Stimulated activated CD8-positive, alpha-beta memory T cell treated with anti-CD3 and anti-CD28 coated beads, Interleukin-7, amount 100 ng/mL, for 48 hours (primary cell): ENCODE data around the gene CD28.
"Not testable (repeated sequence)": the region's sequence is repeated elsewhere in the genome, so short reads cannot be mapped to it uniquely, and the experiment has no call there.

Experiments used
- DNase-seq, 2 donors: peaks; one replicate each; pipeline ENCODE4 v3.0.0-alpha.2; 2020; ENCODE audit warnings: low read depth in 1 of 2; ENCODE audit errors: extremely low read depth in 1 of 2

CD28 gene

DNA sequence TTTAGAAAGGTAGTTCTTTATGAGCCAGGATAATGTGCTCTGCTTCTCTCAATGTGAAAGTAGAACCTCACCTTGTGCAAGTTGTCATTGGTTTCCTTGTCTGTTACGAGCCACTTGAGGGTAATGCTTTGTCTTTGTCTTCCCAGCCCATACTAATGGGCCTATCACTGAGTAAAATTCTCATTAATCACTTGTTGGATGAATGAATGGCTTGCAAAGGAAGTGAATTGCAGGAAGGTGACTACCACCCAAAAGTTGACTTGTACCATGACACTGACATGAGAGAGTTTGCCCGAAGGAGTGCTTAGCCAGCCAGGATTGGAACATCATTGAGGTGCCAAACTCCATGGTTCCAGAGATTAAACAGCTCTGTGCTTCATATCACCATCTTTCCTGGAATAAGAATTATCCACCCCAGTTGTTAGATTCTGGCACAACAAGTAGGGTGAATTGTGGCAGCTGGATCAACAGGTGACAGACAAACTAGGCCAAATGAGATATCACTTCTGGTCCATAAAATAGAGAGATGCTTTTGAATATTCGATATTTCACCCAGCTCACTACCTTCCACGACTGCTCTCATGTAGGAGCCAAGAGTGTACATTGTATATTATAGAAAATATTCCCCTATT lies 20.5 kb upstream of the CD28 start:
- no peak for DNase-seq

DNA sequence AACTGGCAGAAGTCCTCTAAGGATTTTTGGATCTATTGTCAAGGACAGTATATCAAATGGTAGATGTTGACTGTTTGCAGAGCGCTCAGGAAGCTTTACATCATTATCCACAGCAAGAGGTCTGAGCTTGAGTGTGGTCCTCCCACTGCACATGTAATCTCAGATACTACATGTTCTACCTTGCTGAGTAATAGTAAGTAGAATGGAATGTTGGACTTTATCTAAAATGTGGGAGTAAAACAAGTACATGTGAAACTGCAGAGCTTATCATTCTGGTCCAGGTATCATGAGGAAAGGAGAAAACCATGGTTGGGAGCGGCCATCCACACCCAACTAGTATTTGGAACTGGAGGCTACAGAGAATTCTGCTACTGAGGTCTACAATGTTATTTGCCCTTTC lies 19.3 kb upstream of the CD28 start:
- DNase-seq, result no peak

DNA sequence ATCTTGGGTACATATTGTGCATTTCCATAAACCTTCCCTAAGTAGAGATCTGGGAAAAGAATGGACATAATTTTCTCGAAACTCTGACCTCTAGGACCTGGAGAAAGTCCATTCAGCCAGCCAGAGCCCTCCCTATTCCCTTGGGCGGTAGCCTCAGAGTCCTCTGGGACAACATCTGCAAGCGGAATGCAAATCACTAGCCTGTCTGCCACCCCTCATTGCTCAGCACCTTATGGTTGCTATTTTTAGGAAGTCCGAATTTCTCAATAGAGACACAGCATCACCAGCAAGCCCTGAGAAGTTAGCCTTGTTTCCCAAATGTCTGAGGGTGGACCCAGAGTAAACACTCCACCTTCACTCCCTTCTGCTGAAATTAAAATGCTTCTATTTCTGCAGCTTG lies 17.6 kb upstream of the CD28 start:
- no peak for DNase-seq

DNA sequence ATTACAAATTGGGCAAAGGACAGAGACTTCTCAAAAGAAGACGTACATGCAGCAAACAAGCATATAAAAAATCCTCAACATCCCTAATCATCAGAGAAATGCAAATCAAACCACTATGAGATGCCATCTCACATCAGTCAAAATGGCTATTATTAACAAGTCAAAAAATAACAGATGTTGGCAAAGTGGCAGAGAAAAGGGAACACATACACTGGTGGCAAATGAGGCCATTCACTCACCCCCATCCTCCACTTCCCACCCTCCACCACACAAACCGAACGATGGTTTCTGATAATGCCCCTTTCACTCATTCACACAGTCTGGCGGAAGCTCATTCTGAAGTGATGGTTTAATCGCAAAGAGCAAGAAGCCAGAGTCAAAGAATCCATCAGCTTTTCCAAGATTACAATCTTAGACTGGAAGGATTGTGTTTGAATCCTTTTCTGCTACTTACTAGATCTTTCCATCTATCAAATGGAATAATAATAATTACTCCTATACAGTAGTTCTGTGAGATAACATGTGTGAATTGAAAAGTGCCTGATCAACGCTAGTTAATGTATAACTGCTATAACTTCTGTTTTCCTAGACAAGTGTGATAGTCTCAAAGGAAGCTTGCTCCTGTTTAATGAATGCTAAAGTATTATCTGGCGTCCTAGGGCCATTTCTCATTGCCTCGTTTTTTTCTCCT lies 16.9 kb upstream of the CD28 start:
- no peak for DNase-seq

DNA sequence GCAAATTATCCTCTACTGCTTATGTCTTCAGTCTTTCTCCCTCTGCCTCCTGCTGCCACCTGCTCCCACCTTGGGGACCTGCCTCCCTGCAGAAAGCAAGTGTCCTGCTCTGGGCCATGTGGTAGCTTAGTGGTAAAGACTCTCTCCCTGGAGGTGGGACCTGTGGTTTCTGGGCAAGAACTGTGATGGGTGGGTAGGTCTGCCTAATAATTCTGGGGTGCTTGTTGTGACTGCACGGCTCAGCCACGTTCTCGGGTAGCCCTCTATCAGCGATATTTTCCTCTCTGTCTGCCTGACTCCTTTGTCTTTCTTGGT lies 16.4 kb upstream of the CD28 start:
- DNase-seq, result no peak

DNA sequence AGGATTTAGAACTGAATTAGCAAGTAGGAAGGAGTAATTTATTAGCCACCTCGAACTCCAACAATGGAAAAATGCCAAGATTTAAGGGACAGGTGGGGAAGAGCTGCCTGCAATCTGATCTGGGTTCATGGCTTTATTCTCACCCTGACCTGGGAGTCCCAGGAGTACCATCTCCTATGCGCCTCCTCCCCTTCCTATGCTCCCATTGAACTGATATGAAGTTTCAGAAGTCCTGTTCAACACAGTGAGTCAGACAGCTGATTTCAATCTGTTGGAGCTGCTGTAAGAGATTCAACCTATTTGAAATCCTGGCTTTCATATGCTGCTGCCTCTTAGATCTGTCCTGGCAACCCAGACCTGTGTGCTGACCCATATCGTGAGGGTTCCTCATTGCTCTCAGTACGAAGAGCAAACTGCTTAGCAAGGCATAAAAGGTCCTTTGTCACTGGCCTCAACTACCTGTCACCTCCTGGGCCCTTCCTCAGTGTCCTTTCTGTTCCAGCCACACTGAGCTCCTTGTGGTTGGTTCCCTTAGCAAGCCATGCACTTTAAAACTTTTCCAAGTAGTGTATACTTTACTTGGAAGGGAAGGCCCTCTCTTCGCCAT lies 15.9 kb upstream of the CD28 start:
- DNase-seq, result no peak

DNA sequence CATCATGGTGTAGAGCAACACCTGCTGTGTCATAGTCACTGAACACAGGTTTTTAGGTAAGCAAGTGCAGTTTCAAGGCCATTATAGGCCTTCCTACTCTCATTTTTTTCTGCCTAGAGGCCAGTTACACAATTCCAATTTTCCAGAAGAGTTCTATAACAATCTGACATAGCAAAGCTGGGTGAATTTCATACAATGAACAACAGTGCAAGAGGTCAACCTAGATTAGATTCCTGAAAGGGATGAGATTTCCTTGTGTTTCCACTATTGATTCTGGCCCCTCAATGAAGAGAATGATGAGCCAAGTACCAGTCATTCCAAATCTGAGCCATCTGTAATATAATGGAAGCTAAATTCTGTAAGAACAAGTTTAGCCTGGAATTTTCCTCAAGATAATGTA lies 15.3 kb upstream of the CD28 start:
- no peak for DNase-seq

DNA sequence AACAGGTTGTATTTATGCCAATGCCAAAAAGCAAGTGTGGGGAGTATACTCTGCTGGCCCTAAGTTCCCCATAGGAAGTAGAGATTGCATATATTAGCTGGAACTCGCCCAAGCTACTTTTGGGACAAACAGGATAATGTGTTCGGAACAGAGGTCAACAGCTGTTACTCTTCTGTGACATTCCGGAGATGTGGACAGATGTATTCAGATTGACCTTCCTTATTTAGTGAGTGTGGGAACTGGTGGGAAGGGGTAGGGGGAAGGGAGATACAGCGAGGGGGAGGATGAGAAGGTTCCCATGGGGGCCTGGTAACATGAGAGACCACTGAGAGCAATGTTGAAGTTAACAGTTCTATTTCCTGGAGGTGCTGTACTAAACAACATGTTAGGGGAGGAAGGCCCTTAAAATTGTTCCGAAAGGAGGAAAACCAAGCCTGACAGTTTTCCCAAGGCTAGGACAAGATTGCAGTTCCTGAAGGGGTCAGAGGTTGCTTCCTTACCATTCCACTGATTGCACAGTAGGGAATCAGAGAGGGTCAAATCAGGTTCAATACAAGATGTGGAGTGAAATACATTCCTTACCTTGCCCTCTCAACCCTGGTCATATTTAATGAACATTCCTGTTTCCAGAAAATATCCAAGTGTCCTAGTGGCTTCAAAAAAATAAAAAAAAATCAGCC lies 14.3 kb upstream of the CD28 start:
- no peak for DNase-seq

DNA sequence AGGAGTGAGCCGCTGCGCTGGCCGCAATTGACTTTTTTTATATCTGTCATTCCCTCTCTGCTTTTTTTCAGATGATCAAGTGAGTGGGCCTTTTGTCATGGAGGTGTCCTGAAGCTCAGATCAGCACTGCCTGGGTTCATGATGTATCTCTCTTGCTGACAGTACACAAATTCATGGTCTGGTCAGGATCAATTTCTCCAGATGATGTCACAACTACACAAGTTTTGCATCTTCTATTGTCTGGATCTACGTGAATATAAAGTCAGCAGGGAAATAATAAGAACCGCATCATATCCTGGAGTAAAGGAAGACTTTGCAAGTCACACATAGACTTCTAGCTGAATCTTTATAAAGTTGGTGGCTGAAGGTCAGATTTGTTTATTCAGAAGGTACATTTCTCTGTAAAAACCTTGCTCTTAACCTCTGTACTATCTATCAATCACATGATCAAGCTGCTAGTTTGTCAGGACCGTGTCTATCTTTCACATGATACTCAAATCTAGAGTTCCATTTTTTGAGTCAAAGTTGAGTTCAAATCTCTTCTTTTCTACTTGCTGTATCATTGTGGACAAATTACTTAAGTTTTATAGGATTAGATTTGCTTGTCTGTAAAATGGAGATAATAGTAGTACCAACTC lies 13.1 kb upstream of the CD28 start:
- DNase-seq, result no peak

DNA sequence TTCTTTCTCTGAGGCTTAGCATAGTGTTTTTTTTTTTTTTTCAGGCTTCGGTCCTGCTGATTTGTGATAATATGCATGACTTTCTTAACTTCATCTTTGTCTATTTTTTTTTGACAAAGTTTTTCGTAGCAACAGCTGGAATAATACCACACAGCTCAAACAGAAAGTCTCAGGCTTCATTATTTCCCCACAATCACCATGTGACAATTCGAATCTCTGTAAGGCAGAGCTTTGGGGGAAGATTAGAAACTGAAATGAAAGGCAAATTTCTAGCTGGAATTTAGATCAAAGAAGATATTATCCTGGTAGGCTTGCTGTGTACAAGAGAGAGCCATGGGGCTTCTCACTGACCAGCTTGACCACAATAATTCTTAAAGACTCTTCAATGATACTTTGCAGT lies 12.2 kb upstream of the CD28 start:
- no peak for DNase-seq

DNA sequence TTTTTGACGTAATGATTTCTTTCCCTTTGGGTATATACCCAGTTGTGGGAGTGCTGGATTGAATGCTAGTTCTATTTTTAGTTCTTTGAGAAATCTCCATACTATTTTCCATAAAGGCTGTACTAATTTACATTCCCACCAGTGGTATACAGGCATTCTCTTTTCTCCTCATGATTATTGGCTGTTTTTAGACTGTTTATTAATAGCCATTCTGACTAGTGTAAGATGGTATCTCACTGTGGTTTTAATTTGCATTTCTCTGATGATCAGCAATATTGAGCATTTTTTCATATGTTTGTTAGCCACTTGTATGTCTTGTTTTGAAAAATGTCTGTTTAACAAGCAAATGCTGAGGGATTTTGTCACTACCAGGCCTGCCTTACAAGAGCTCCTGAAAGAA lies 9.2 kb upstream of the CD28 start:
- no peak for DNase-seq

DNA sequence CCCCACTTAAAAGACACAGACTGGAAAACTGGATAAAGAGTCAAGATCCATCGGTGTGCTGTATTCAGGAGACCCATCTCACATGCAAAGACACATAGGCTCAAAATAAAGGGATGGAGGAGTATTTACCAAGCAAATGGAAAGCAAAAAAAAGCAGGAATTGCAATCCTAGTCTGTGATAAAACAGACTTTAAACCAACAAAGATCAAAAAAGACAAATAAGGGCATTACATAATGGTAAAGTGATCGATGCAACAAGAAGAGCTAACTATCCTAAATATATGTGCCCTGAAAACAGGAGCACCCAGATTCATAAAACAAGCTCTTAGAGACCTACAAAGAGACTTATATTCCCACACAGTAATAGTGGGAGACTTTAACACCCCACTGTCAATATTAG lies 8.7 kb upstream of the CD28 start:
- DNase-seq, result not testable (repeated sequence)

DNA sequence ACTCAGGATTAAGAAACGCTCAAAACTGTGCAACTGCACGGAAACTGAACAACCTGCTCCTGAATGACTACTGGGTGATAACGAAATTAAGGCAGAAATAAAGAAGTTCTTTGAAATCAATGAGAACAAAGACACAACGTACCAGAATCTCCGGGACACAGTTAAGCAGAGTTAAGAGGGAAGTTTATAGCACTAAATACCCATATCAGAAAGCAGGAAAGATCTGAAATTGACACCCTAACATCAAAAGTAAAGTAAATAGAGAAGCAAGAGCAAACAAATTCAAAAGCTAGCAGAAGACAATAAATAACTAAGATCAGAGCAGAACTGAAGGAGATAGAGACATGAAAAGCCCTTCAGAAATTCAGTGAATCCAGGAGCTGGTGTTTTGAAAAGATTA lies 8.0 kb upstream of the CD28 start:
- not testable (repeated sequence) for DNase-seq

DNA sequence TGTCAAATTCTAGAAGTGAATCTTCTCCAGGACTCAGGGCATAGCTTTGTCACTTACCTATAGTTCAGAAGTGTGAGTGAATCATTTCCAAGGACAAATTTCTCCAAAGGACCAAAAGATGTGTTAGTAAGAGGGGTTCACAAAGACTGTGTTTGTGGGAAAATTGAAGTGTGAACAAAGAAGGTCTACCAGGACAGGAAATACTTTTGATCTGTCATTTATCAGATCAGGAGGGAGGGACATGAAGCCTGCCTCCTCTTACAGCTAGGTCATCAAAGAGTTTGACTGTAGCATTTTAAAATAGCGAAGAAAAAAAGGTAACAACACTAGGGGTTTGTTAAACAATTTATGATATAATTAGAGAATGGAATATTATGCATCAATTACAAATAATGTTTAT lies 2.0 kb upstream of the CD28 start:
- DNase-seq, result no peak

DNA sequence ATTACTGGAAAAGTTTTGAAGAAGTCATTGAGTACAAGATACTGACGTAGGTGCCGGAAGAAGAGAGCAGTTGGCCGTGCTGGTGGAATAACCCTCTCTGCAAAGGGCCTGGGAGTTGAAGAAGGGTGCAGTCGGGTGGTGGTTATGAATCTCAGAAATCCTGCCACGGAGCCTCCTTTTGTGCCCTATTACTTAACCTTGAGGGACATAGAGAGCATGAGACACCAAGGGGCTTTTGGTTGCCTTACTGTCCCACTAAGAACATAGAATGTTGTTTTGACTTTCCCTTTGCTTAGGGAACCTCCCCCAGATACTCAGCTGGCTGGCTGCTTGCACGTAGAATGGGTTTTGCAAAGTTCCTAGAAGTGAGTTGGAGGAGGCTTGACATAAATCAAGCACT lies 1.3 kb upstream of the CD28 start:
- DNase-seq, result no peak

DNA sequence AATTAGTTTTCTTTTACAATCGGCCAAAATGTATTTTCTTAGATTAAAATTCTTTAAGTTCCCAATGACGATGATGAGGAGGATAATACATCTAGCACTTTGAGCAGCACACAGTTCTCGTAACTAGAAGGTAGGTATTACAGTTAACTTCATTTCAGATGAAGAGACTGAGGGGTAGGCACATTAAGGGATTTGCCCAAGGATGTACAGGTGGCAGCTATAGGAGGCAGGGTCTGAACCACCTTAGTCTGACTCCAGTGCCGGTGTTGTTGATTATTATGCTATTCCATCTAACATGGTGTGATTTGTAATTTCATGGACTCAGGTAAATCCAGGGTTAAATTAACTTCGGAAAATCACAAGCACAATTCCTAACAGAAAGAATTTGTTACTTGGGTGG lies 1.1 kb downstream of the CD28 start:
- DNase-seq, result no peak

DNA sequence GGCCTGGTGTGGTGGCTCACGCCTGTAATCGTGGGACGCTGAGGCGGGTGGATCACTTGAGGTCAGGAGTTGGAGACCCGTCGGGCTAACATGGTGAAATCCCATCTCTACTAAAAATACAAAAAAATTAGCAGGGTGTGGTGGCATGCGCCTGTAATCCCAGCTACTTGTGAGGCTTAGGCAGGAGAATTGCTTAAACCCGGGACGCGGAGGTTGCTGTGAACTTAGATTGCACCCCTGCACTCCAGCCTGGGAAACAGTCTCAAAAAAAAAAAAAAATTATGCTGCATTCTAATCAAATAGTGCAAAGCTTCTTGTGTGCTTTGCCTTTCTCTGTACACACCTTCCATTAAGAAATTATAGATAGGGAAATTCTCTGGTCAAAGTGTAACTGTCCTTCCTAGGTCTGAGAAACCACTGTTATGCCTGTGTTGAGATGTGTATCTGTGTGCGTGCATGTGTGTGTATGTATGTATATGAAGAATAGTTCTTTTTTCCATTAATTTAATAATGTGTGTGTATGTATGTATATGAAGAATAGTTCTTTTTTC lies 2.5 kb downstream of the CD28 start:
- no peak for DNase-seq

DNA sequence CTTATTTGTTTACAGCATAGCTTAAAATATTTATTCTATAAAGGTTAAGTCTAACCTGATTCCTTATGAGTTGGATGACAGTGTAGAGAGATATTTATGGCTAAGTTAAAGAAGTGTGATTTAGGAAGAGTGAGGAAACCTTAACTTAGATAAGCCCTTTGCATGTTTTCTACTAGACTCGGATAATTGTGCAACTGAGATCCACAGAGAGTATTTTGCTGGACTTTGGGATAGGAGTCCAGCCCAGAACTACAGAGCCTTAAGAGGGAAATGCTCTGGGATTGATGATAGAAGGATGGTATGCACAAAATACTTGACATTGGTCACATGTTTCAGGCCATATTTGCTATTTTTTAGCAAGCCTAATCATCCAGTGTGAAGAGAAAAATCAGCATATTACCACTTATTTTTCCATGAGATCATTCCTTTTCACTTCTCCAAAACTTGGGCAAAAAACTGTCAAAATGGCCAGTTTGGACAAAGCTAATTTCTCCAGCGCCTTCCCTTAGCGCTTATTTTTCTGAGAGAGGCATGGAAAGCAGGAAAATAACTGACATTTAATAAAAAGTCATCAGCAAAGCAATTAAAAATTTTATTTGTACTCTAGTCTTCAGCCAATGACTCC lies 3.1 kb downstream of the CD28 start:
- no peak for DNase-seq

DNA sequence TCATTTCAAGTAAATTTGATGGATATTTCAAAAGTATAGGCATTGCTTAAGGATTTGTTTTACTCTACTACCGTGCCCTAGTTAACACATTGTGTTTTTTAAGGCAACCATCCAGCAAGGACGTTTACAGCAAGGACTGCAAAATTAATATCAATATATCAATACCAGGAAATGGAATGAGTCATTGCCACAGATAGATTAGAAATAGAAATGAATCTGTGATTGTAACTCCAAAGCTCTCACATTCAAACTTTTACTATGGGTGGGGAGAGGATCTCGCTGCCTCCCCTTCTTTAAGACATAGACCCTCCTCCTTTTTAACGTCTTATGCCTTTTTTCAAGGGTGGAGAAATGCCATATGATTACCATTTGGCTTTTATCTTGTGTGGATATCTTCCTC lies 3.8 kb downstream of the CD28 start:
- DNase-seq, result no peak

DNA sequence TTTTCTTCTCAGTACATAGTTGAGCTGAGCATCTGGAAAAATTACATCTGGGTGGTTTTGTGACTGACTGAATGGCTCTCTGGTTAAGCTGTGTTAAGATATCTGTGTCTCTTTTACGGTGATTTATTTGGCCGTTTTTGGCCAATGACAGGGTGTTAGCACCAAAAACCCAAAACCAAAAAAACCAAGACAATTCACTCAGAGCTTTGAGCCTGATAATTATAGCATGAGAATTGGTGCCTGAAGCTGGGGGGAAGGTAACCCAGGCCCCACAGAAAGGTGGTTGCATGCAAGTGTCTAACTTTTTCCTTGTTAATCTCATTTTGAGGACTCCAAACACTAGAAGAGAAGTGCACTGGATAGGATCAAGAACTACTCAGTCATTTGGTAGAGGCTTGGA lies 4.5 kb downstream of the CD28 start:
- DNase-seq, result no peak

DNA sequence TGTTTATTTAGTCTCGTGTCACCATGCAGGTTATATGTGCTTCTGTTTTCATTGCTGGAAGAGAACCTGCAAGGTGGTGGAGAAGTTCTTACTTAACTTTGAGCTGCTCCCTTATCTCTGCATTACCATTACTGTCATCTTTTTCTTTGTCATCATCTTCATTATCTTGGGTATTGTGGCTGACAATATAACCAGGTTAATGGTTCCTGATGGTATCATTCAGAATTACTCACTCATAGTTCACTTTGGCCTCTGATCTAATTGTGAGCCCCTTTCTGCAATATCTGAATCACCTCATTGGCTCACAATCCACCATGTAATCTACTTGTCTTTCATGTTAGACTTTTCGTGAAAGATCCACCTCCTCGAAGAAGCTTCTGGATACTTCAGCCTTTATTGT lies 5.0 kb downstream of the CD28 start:
- DNase-seq, result no peak
